Loucy (cell line): Measurements from ENCODE around the gene EVI5.

Experiments used
- H2AFZ ChIP-seq: fragments of 200-600 bp; sonication (generic); 2 replicates; pipeline ENCODE4 v1.6.0; 2016; ENCODE audit warnings: antibody characterized with exemption, mild to moderate bottlenecking, low read length, moderate library complexity
- H3F3A ChIP-seq: fragments of 200-600 bp; 2 replicates; pipeline ENCODE4 v1.6.0; 2016; ENCODE audit warnings: antibody characterized with exemption, low read depth, mild to moderate bottlenecking
- H3K27me3 ChIP-seq: fragments of 200-600 bp; sonication (generic); 2 replicates; pipeline ENCODE4 v1.6.1; 2014; ENCODE audit warnings: low read length, mild to moderate bottlenecking; ENCODE audit not compliant: insufficient read depth, poor library complexity, severe bottlenecking
- H3K36me3 ChIP-seq: fragments of 200-600 bp; sonication (generic); 2 replicates; pipeline ENCODE4 v1.6.1; 2016; ENCODE audit warnings: low read length; ENCODE audit not compliant: insufficient read depth
- H3K4me1 ChIP-seq: fragments of 200-600 bp; sonication (generic); 2 replicates; pipeline ENCODE4 v1.5.1; 2014; ENCODE audit warnings: low read length, mild to moderate bottlenecking; ENCODE audit not compliant: insufficient read depth, poor library complexity, severe bottlenecking
- H3K4me2 ChIP-seq: fragments of 200-600 bp; sonication (generic); 2 replicates; pipeline ENCODE4 v1.6.0; 2014; ENCODE audit warnings: antibody characterized with exemption, low read length, low read depth, mild to moderate bottlenecking; ENCODE audit not compliant: poor library complexity, severe bottlenecking
- H3K4me3 ChIP-seq: fragments of 200-600 bp; sonication (generic); 2 replicates; pipeline ENCODE4 v1.5.1; 2014; ENCODE audit warnings: low read length, mild to moderate bottlenecking, mixed read lengths; ENCODE audit not compliant: poor library complexity, severe bottlenecking
- H3K79me2 ChIP-seq: fragments of 200-600 bp; sonication (generic); 2 replicates; pipeline ENCODE4 v1.6.1; 2014; ENCODE audit warnings: low read length; ENCODE audit not compliant: insufficient read depth
- H3K9ac ChIP-seq: fragments of 200-600 bp; sonication (generic); 2 replicates; pipeline ENCODE4 v1.6.0; 2014; ENCODE audit warnings: mild to moderate bottlenecking, low read depth, low read length, moderate library complexity; ENCODE audit not compliant: poor library complexity, severe bottlenecking
- H3K9me2 ChIP-seq: fragments of 200-600 bp; sonication (generic); replicated peaks from 2 replicates; pipeline ENCODE4 v1.6.1; 2016; ENCODE audit warnings: low read depth, low read length, mixed read lengths
- H3K9me3 ChIP-seq: fragments of 200-600 bp; sonication (generic); 2 replicates; pipeline ENCODE4 v1.6.1; 2014; ENCODE audit warnings: mild to moderate bottlenecking, antibody characterized with exemption, low read length, low read depth; ENCODE audit not compliant: insufficient read depth
- H4K20me1 ChIP-seq: fragments of 200-600 bp; sonication (generic); 2 replicates; pipeline ENCODE4 v1.6.0; 2014; ENCODE audit warnings: antibody characterized with exemption, low read length, mild to moderate bottlenecking; ENCODE audit not compliant: insufficient read depth, poor library complexity, severe bottlenecking
- CTCF ChIP-seq: fragments of 200-600 bp; sonication (generic); conservative IDR thresholded peaks from 2 replicates; pipeline ENCODE4 v1.5.1; 2014; ENCODE audit warnings: mild to moderate bottlenecking, antibody characterized with exemption, low read length
- EZH2phosphoT487 ChIP-seq: fragments of 200-600 bp; IDR thresholded peaks from 2 replicates; pipeline ENCODE4 v1.6.1; 2018; ENCODE audit warnings: antibody characterized with exemption, mild to moderate bottlenecking, moderate library complexity, borderline replicate concordance

The EVI5 gene

GRCh38 chr1:92769856-92770255, 15.1 kb downstream of the EVI5 start:
- TF ChIP-seq CTCF (no peak), EZH2phosphoT487 (no peak)
- no peaks in the 10 kb centered on the region for H3K27me3 ChIP-seq
- no peaks in the 10 kb centered on the region for H3F3A ChIP-seq
- H3K36me3 ChIP-seq: no peaks in the 10 kb centered on the region
- no peak overlapping the region for H2AFZ ChIP-seq
- no peak overlapping the region for H3K9ac ChIP-seq
- H3K9me3 ChIP-seq: no peaks in the 10 kb centered on the region
- no peaks in the 10 kb centered on the region for H3K9me2 ChIP-seq
- no peaks in the 10 kb centered on the region for H3K79me2 ChIP-seq
- no peak overlapping the region for H3K4me3 ChIP-seq
- H3K4me2 ChIP-seq: no peak overlapping the region
- H3K4me1 ChIP-seq: no peaks in the 10 kb centered on the region
- H4K20me1 ChIP-seq: no peaks in the 10 kb centered on the region

DNA sequence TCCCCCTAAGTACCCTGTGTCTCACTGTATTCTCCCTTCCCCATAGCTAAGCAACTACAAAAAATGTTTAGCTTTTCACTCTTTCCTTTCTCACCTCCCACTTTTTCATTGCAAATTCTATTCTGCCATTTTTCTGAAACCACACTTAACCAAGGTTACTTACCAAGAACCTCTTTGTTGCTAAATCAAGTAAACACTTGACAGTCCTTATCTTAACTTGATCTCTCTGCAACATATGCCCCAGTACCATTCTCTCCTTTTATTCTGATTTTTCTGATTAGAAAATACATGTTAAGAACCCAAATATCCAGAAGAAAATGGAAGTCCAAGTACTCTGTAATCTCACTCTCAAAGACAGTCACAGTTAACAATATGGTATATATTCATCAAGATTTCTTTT, 16.0 kb downstream of the EVI5 start:
- Histone ChIP-seq H3K4me2 (no peak overlapping the region), H3K79me2 (no peaks in the 10 kb centered on the region), H2AFZ (no peak overlapping the region), H3K4me3 (no peak overlapping the region), H4K20me1 (no peaks in the 10 kb centered on the region), H3F3A (no peaks in the 10 kb centered on the region), H3K36me3 (no peaks in the 10 kb centered on the region), H3K4me1 (no peaks in the 10 kb centered on the region), H3K27me3 (no peaks in the 10 kb centered on the region), H3K9me2 (no peaks in the 10 kb centered on the region), H3K9ac (no peak overlapping the region), H3K9me3 (no peaks in the 10 kb centered on the region)
- no peak for TF ChIP-seq CTCF
- no peak for TF ChIP-seq EZH2phosphoT487

GRCh38 chr1:92768296-92768695, 16.6 kb downstream of the EVI5 start:
- H3K27me3 ChIP-seq: no peaks in the 10 kb centered on the region
- TF ChIP-seq EZH2phosphoT487: no peak
- no peak for TF ChIP-seq CTCF
- H3K4me2 ChIP-seq: no peak overlapping the region
- no peaks in the 10 kb centered on the region for H3K36me3 ChIP-seq
- no peaks in the 10 kb centered on the region for H3K4me1 ChIP-seq
- H4K20me1 ChIP-seq: no peaks in the 10 kb centered on the region
- H3F3A ChIP-seq: no peaks in the 10 kb centered on the region
- no peak overlapping the region for H3K9ac ChIP-seq
- H2AFZ ChIP-seq: no peak overlapping the region
- H3K79me2 ChIP-seq: no peaks in the 10 kb centered on the region
- no peaks in the 10 kb centered on the region for H3K9me2 ChIP-seq
- no peaks in the 10 kb centered on the region for H3K9me3 ChIP-seq
- H3K4me3 ChIP-seq: no peak overlapping the region
